AG09319 (cell line): ENCODE measurements around the gene ZNF536.

ENCODE experiments used
- DNase-seq: peaks from one replicate; pipeline ENCODE4 v3.0.0-alpha.2; 2010; ENCODE audit warnings: low read depth; ENCODE audit errors: extremely low read depth
- CTCF ChIP-seq: IDR thresholded peaks from 2 replicates; pipeline ENCODE4 v1.5.1; 2011; ENCODE audit warnings: low read depth, mild to moderate bottlenecking, inconsistent platforms, low read length, moderate library complexity

The ZNF536 gene

GRCh38 chr19:30523791-30524190 lies 151.6 kb downstream of the ZNF536 start:
- no peak for TF ChIP-seq CTCF
- no peak for DNase-seq

GRCh38 chr19:30525383-30525782 lies 153.2 kb downstream of the ZNF536 start:
- no peak for DNase-seq
- no peak for TF ChIP-seq CTCF

DNA sequence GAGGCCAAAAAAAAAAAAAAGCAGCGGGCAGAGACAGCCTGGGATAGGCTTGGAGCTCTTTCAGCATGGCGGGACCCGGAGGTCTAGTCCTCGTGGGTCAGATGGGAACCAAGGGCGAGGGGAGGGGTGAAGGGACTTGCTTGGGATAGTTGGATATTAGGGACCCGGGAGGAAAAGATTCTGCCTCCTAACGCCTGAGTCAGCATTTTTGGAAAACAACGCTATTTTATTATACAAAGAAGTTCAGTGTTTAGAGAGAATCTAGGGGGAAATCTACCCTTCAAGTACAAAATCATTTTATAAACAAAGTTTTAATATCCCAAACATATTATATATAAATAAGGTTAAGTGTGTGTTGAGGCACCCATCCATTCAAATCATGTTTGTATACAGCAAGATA lies 156.7 kb downstream of the ZNF536 start:
- TF ChIP-seq CTCF, result no peak
- DNase-seq, result no peak

- no peak for TF ChIP-seq CTCF
- no peak for DNase-seq
Observed at GRCh38 chr19:30529876-30530275, 157.7 kb downstream of the ZNF536 start.

GRCh38 chr19:30530751-30531150 lies 158.6 kb downstream of the ZNF536 start:
- DNase-seq, result no peak
- no peak for TF ChIP-seq CTCF

GRCh38 chr19:30535011-30535410 lies 162.8 kb downstream of the ZNF536 start:
- TF ChIP-seq CTCF, result no peak

DNA sequence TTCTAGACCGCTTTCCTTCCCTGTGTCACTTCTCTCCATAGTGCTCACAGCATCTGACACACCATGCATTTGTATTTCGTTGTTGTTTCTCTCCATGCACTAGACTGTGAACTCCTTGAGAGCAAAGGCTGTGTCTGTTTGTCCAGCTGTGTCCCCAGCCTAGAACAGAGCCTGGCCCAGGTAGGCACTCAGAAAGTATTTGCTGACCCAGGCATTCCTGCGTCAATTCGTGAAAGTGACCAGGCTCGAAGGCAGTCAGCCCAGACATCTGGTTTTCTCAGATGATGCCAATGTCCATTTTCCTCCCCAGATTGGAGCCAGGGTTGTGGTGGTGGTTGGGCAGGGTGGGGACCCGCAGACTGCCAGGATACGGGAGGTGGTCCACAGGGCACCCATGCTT lies 164.8 kb downstream of the ZNF536 start:
- DNase-seq, result no peak
- no peak for TF ChIP-seq CTCF

More at GRCh38 chr19:30535011-30535410, 162.8 kb downstream of the ZNF536 start:
- no peak for DNase-seq
